Measurements from ENCODE around the gene NASP.

Gene NASP

DNA sequence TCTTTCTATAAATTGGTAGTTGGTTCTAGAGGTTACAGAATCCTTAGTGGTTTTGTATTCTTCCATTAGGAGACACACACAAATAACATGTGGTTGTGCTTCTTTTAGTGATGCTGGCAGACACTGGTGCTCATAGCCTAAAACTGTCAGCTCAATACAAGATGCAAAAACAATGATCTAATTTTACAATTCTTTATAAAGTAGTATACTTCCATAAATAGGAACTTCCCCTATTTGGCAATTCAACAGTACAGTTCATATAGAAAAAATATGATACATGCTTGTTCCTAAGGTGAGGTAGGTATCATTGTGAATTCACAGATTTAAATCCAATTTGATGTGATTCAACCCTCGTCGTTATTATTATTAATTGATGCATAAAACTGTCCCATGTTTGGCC is 60.8 kb downstream of the NASP start:
- DNase-seq (ENCODE audit: low read depth) = no peak
- no peak overlapping the region for H3K4me3 ChIP-seq (ENCODE audit: low read depth, low read length)
- TF ChIP-seq, protein P1, sequence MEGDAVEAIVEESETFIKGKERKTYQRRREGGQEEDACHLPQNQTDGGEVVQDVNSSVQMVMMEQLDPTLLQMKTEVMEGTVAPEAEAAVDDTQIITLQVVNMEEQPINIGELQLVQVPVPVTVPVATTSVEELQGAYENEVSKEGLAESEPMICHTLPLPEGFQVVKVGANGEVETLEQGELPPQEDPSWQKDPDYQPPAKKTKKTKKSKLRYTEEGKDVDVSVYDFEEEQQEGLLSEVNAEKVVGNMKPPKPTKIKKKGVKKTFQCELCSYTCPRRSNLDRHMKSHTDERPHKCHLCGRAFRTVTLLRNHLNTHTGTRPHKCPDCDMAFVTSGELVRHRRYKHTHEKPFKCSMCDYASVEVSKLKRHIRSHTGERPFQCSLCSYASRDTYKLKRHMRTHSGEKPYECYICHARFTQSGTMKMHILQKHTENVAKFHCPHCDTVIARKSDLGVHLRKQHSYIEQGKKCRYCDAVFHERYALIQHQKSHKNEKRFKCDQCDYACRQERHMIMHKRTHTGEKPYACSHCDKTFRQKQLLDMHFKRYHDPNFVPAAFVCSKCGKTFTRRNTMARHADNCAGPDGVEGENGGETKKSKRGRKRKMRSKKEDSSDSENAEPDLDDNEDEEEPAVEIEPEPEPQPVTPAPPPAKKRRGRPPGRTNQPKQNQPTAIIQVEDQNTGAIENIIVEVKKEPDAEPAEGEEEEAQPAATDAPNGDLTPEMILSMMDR (IDR thresholded peaks at IDR 0.05; ENCODE audit: control insufficient read depth, extremely low read depth, insufficient read depth) = no peak

DNA sequence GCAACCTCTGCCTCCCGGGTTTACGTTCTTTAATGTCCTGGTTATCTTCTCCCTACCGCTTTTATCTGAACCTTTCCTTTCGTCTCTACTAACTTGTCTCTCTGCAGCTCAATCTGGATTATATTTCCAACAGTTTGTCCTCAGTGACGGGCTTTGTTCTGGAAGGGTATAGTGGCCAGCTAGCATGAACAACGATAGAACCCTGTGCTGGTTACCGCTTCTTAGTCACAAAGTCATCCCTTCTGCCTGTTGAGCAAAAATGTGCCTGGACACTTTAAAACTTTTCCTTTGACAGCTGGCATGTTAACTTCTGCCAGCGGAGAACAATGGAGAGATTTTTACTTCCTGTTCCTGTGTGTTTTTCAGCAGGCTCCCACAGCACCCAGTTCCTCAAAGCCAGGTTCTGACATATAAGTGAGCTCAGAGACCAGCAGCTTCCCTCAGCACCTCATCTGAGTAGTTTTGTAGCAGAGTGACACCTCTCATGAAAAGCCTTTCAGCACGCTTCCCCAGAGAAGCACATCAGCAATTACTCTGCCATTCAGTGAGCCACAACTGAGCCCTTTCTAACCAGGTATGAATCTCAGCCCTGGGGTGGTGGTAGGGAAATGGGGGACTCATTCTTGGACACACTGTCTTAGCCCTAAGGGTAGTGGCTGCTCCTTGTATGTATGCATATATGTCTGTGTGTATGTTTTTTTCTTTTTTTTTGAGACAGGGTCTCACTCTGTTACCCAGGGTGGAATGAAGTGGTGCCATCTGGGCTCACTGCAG is 63.6 kb downstream of the NASP start:
- DNase-seq (ENCODE audit: low read depth) = no peak
- TF ChIP-seq, protein P1 (IDR thresholded peaks at IDR 0.05; ENCODE audit: control insufficient read depth, extremely low read depth, insufficient read depth) = no peak

DNA sequence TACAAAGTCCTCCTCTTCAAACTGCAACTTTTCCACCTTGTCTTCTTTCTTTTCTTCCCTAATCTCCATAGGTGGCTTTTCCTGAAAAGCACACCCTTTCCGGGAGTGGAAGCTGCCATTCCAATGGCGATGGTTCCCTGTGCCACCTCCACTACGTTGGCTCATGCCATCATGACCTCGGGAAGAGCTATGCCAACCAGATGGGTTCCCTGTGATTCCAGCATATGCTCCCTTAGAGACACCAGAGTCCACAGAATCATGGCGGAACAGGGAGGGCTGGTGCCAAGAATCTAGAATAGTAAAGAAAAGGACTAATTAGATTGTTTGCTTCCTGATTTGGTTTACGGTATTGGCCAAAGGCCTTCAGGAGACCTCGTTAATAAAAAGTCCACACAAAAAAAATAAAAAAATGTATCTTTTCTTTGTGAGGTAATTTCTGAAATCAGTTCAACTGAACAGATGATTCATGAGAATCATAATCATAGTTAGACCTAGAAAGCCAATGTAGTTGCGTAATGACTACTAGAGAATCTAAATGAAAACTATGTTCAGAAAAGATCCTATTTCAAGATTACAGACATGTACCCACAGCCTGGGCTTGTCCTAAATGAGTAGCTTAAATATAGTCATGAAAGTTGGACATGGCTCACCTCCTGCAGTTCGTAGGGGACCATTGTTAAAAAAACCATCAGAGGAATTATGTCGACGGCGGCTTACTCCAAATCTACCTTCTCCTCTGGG is 70.9 kb downstream of the NASP start:
- no peak for DNase-seq (ENCODE audit: low read depth)
- no peak overlapping the region for H3K4me3 ChIP-seq (ENCODE audit: low read depth, low read length)
- TF ChIP-seq, protein P1 (IDR thresholded peaks at IDR 0.05; ENCODE audit: control insufficient read depth, extremely low read depth, insufficient read depth) = no peak

More for the DNA sequence above, 63.6 kb downstream of the NASP start:
- H3K4me3 ChIP-seq (ENCODE audit: low read depth, low read length) = no peak overlapping the region

DNA sequence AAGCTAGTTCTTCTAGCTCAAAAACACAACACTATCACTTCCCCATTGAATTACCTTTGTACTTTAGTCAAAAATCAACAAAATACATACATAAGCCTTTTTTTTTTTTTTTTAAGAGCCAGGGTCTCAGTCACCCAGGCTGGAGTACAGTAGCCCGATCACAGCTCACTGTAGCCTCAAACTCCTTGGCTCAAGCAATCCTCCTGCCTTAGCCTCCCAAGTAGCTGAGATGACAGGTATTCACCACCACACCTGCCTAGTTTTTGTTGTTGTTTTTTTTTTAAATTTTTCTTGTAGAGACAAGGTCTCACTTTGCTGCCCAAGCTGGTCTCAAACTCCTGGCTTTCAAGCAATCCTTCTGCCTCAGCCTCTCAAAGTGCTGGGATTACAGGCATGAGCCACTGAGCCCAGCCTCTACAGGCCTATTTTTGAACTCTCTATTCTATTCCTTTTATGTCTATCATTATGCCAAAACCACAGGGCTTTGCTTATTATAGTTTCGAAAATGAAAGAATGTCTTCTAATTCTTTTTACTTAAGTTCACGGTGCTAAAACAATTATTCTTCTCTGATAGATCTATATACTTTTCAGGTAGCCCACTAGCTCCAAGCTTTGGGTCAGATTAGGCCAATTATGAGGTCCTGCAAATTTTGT is 72.9 kb downstream of the NASP start:
- H3K4me3 ChIP-seq (ENCODE audit: low read depth, low read length) = no peak overlapping the region
- TF ChIP-seq, protein P1 (IDR thresholded peaks at IDR 0.05; ENCODE audit: control insufficient read depth, extremely low read depth, insufficient read depth) = no peak
- no peak for DNase-seq (ENCODE audit: low read depth)

DNA sequence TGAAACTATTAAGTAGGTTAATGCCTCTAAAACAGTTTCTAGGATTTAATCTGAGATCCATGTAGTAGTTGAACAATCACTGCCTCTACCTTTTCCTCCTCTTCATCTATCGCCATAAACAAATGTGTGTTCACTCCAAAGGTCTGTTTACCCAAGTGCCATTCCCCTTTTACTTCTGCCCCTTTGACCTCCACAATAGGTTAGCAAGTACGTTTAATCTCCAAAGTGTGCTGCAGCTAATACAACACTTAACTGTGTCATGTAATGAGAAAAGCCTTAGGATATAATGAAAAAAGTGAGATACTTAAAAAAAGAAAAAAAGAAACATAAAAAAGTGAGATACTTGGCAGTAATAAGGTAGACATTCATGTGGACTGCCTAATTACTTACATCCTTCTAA is 74.3 kb downstream of the NASP start:
- H3K4me3 ChIP-seq (ENCODE audit: low read depth, low read length) = no peak overlapping the region
- DNase-seq (ENCODE audit: low read depth) = no peak
- TF ChIP-seq, protein P1 (IDR thresholded peaks at IDR 0.05; ENCODE audit: control insufficient read depth, extremely low read depth, insufficient read depth) = no peak

DNA sequence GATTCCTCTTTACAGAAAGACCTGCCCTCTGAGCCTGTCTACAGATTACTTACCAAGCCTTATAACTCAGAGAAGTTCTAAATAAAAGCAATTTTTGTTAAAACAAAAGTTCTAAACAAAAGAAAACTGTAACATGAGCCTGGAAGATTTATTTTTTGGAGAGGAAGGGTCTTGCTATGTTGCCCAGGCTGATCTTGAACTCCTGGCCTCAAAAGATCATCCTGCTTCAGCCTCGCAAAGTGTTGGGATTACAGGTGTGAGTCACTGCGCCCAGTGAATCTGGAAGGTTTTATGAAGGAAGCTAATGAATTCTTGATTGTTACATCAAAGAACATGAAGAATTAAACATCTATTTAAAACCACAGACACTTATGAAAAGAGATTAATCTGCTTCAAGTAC is 75.4 kb downstream of the NASP start:
- no peak for DNase-seq (ENCODE audit: low read depth)
- TF ChIP-seq, protein P1 (IDR thresholded peaks at IDR 0.05; ENCODE audit: control insufficient read depth, extremely low read depth, insufficient read depth) = no peak

More for the DNA sequence above, 75.4 kb downstream of the NASP start:
- no peak overlapping the region for H3K4me3 ChIP-seq (ENCODE audit: low read depth, low read length)
